Astrocyte (in vitro differentiated cells and primary cell): ENCODE data around the gene C2orf42. TPM values are rescaled to one million over a fixed set of nuclear protein-coding genes. Genes with fewer than 3 reads are reported as not detected.

Source experiments
- DNase-seq: peaks from one replicate; pipeline ENCODE4 v3.0.0-alpha.2; 2010; ENCODE audit warnings: low read depth
- FAIRE-seq: peaks from 2 replicates; lab custom pipeline; 2011; peaks lifted over from hg19 to GRCh38; lab: Jason Lieb, UNC
- H2AFZ ChIP-seq: 2 replicates; pipeline ENCODE4 v1.6.0; 2012; ENCODE audit warnings: low read depth, low read length, inconsistent platforms
- H3K27ac ChIP-seq: 2 replicates; pipeline ENCODE4 v1.5.1; 2011; ENCODE audit warnings: low read depth, low read length, inconsistent platforms
- H3K27me3 ChIP-seq: 2 replicates; pipeline ENCODE4 v1.6.0; 2011; ENCODE audit warnings: low read length, inconsistent platforms; ENCODE audit not compliant: insufficient read depth
- H3K36me3 ChIP-seq: 2 replicates; pipeline ENCODE4 v1.5.1; 2011; ENCODE audit warnings: low read length, inconsistent platforms; ENCODE audit not compliant: insufficient read depth
- H3K4me1 ChIP-seq: 2 replicates; pipeline ENCODE4 v1.5.1; 2011; ENCODE audit warnings: low read length, inconsistent platforms; ENCODE audit not compliant: insufficient read depth
- H3K4me2 ChIP-seq: 2 replicates; pipeline ENCODE4 v1.6.0; 2012; ENCODE audit warnings: low read length, inconsistent platforms
- H3K4me3 ChIP-seq: 2 replicates; pipeline ENCODE4 v1.5.1; 2011; ENCODE audit warnings: low read depth, mild to moderate bottlenecking, low read length, inconsistent platforms; ENCODE audit not compliant: insufficient read depth
- H3K79me2 ChIP-seq: 2 replicates; pipeline ENCODE4 v1.6.0; 2012; ENCODE audit warnings: mild to moderate bottlenecking, low read length, inconsistent platforms; ENCODE audit not compliant: insufficient read depth
- H3K9ac ChIP-seq: 2 replicates; pipeline ENCODE4 v1.6.0; 2012; ENCODE audit warnings: mild to moderate bottlenecking, low read length, inconsistent platforms
- H3K9me3 ChIP-seq: 2 replicates; pipeline ENCODE4 v1.5.1; 2012; ENCODE audit warnings: low read depth, mild to moderate bottlenecking, low read length, inconsistent platforms; ENCODE audit not compliant: insufficient read depth
- H4K20me1 ChIP-seq: 2 replicates; pipeline ENCODE4 v1.6.0; 2012; ENCODE audit warnings: low read length, inconsistent platforms; ENCODE audit not compliant: insufficient read depth
- H3K27ac Mint-ChIP-seq: one replicate; pipeline ENCODE4 v1.8.0; 2021; ENCODE audit warnings: mild to moderate bottlenecking, mixed read lengths; ENCODE audit not compliant: unreplicated experiment
- H3K27me3 Mint-ChIP-seq: one replicate; pipeline ENCODE4 v1.8.0; 2021; ENCODE audit warnings: low read depth, mixed read lengths; ENCODE audit not compliant: unreplicated experiment
- H3K36me3 Mint-ChIP-seq: one replicate; pipeline ENCODE4 v1.8.0; 2021; ENCODE audit warnings: low read depth, mixed read lengths; ENCODE audit not compliant: unreplicated experiment
- H3K4me1 Mint-ChIP-seq: one replicate; pipeline ENCODE4 v1.8.0; 2021; ENCODE audit warnings: low read depth, mixed read lengths; ENCODE audit not compliant: unreplicated experiment
- H3K4me3 Mint-ChIP-seq: one replicate; pipeline ENCODE4 v1.8.0; 2021; ENCODE audit warnings: mild to moderate bottlenecking, moderate library complexity, mixed read lengths; ENCODE audit not compliant: unreplicated experiment
- H3K9me3 Mint-ChIP-seq: one replicate; pipeline ENCODE4 v1.8.0; 2021; ENCODE audit warnings: mild to moderate bottlenecking, mixed read lengths; ENCODE audit not compliant: unreplicated experiment
- CTCF ChIP-seq: IDR thresholded peaks from 2 replicates; pipeline ENCODE4 v1.5.1; 2011; ENCODE audit warnings: low read depth, mild to moderate bottlenecking, inconsistent platforms, low read length, moderate library complexity; ENCODE audit not compliant: insufficient read depth
- EZH2 ChIP-seq: IDR thresholded peaks from 2 replicates; pipeline ENCODE4 v1.6.1; 2012; ENCODE audit warnings: mild to moderate bottlenecking, low read length, inconsistent platforms; ENCODE audit not compliant: insufficient read depth
- total RNA-seq: library from RNA; stranded (reverse); gene quantifications from 2 replicates; pipeline ENCODE4 v1.2.1, GENCODE V29; 2021

C2orf42 gene
- total RNA-seq, 1 donor from 2014 or later = 20.7 TPM

GRCh38 chr2:70121627-70122372, 69.0 kb downstream of the C2orf42 start:
- Histone ChIP-seq H3K79me2 (no peaks in the 10 kb centered on the region), H3K9me3 (no peaks in the 10 kb centered on the region), H3K9ac (no peak overlapping the region), H3K27ac (no peak overlapping the region), H3K4me2 (no peak overlapping the region), H3K36me3 (no peaks in the 10 kb centered on the region), H3K4me1 (peaks cover 20% of the 10 kb centered on the region), H4K20me1 (no peaks in the 10 kb centered on the region), H3K4me3 (no peak overlapping the region), H3K27me3 (no peaks in the 10 kb centered on the region), H2AFZ (no peak overlapping the region)
- H3K9me3 Mint-ChIP-seq = no peaks in the 10 kb centered on the region
- TF ChIP-seq EZH2 = no peak
- no peak for TF ChIP-seq CTCF
- H3K4me1 Mint-ChIP-seq = peaks cover 27% of the 10 kb centered on the region
- H3K4me3 Mint-ChIP-seq = no peak overlapping the region
- H3K36me3 Mint-ChIP-seq = no peaks in the 10 kb centered on the region
- no peak overlapping the region for H3K27ac Mint-ChIP-seq
- no peak for DNase-seq
- FAIRE-seq = no peak
- no peaks in the 10 kb centered on the region for H3K27me3 Mint-ChIP-seq

- Histone ChIP-seq H3K4me2 (no peak overlapping the region), H3K4me1 (peaks cover 12% of the 10 kb centered on the region), H3K9ac (no peak overlapping the region), H2AFZ (peak overlapping the region; percentile 58), H4K20me1 (no peaks in the 10 kb centered on the region), H3K9me3 (no peaks in the 10 kb centered on the region), H3K36me3 (no peaks in the 10 kb centered on the region), H3K79me2 (no peaks in the 10 kb centered on the region), H3K27me3 (no peaks in the 10 kb centered on the region), H3K4me3 (no peak overlapping the region), H3K27ac (no peak overlapping the region)
- Mint-ChIP-seq H3K4me1 (peaks cover 21% of the 10 kb centered on the region), H3K9me3 (no peaks in the 10 kb centered on the region), H3K27ac (no peak overlapping the region), H3K27me3 (no peaks in the 10 kb centered on the region), H3K36me3 (no peaks in the 10 kb centered on the region), H3K4me3 (no peak overlapping the region)
- DNase-seq (no peak), FAIRE-seq (no peak)
- no peak for TF ChIP-seq CTCF
- no peak for TF ChIP-seq EZH2
These were observed 71.9 kb downstream of the C2orf42 start for GRCh38 chr2:70118798-70119454.
